Measurements from ENCODE around the gene CHST11.

DNA sequence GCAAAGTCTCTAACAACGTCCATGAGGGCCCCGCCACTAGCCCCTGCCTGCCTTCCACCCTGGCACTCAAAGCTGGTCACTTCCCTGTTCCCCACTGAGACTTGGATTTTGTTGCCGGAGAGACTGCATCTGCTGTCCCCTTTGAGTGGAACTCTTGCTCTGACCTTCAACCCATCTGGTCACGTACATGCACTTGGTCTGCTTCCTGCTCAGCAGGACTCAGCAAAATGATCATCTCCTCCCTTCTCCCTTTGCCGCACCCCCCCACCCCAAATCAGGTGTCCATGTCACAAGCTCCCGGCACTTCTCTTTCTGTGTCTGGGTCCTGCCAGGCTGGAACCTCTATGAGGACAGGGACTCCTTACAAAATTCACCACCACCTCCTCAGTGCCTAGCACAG, 180.9 kb downstream of the CHST11 start:
- TF ChIP-seq POLR2A (IDR thresholded peaks at IDR 0.05) (no peak), CTCF (IDR thresholded peaks at IDR 0.05) (no peak), POLR2AphosphoS5 (IDR thresholded peaks at IDR 0.05) (no peak)

Data from breast epithelium (tissue), 3 donors.